Cardiac fibroblast (primary cell): ENCODE results near the gene COL13A1.

Source experiments
- DNase-seq, 2 donors: peaks; one replicate each; pipeline versions ENCODE4 v3.0.0 to v3.0.0-alpha.2; 2010; ENCODE audit warnings: low read depth in 2 of 2
- H3K4me3 ChIP-seq, 2 donors: replicated peaks in 1 of 2; 1 replicate in 1 of 2; 2 replicates in 1 of 2; pipeline ENCODE4 v1.5.1; 2011; ENCODE audit warnings: low read depth in 2 of 2, low read length in 2 of 2, mild to moderate bottlenecking in 2 of 2, moderate library complexity in 1 of 2
- CTCF ChIP-seq: IDR thresholded peaks from one replicate; pipeline ENCODE4 v1.5.1; 2011; ENCODE audit warnings: low read depth, mild to moderate bottlenecking, low read length, inconsistent platforms

The COL13A1 gene

GRCh38 chr10:69839696-69840345 is 38.1 kb downstream of the COL13A1 start:
- TF ChIP-seq CTCF, result no peak
- no peak overlapping the region for H3K4me3 ChIP-seq
- DNase-seq, result peak; percentile 63 to 78

GRCh38 chr10:69840773-69841172 is 39.1 kb downstream of the COL13A1 start:
- no peak overlapping the region for H3K4me3 ChIP-seq
- DNase-seq, result no peak
- no peak for TF ChIP-seq CTCF

- TF ChIP-seq CTCF, result no peak
- no peak overlapping the region for H3K4me3 ChIP-seq
- DNase-seq, result no peak
These were observed 40.3 kb downstream of the COL13A1 start for GRCh38 chr10:69842020-69842419.

- no peak for TF ChIP-seq CTCF
- no peak for DNase-seq
- no peak overlapping the region for H3K4me3 ChIP-seq
These were observed 41.2 kb downstream of the COL13A1 start for GRCh38 chr10:69842882-69843281.

DNA sequence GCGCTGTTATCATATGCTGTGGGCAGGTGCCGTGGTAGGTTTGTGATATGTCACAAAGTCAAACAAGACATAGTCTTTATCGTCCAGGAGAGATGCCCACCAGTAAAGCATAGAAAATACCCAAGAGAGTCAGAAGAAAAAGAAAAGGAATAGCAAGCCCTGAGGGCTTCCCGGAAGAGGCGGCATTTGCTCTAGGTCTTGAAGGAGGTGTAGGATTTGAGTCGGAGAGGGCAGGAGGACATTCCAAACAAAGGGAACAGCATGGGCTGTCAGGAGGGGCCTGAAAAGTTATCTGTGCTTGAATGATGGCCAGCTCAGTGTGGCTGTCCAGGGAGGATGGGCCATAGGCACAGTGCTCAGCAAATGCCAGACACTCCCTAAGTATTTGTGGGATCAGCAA is 42.2 kb downstream of the COL13A1 start:
- TF ChIP-seq CTCF, result no peak
- H3K4me3 ChIP-seq, result no peak overlapping the region
- no peak for DNase-seq

DNA sequence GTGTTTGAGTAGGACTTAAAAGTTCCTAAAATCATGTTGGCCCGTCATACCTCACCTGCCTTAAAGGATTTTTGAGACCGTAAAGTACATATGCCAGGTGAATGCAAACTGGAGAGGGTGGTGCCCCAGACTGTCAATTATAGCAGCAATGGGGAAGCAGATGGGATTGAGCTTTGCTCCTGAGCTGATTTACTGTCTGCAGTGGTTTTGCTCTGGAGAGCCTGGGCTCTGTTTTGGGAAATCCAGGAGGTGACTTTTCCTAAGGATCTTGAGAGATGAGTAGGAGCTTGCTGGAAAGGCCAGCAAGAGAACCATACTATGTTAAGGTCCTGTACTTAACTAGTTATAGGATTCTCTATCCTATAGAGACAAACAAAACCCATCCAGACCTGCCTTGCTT is 43.0 kb downstream of the COL13A1 start:
- TF ChIP-seq CTCF, result no peak
- H3K4me3 ChIP-seq, result no peak overlapping the region
- no peak for DNase-seq
